Measurements from ENCODE around the gene NDUFB6.

DNA sequence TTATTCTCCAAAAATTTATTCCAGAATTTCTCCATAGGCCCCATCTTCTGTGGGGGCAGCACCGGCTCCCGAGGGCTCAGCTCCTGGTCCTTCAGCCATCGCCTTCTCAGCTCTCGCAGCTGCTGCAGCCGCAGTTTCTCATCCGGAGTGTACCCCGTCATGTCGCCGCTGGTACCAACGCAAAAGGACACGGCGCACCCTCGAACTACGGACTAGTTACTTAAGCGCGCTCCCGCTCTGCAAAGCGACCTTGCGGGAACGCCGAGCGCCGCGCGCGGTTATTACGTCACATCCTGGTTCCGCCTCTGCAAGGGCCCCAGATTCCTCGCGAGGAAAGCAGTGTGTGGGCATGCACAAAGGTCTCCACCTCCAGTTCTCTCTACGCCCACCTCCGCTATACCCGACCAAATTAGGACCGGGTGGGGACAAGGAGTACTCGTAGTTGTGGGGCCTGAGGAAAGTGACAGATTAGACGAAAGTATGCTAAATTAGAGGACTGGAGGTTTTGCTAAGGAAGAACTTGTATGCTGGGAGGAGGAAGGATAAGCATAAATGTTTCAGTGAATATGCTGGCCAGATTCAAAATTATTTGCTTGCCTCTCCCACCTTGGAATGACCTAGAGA, at the start of gene NDUFB6:
- TF ChIP-seq CBX8 (IDR thresholded peaks at IDR 0.05) (no peak), MAFK (IDR thresholded peaks at IDR 0.05; ENCODE audit: partially characterized antibody) (no peak)
- TF ChIP-seq, protein P1, sequence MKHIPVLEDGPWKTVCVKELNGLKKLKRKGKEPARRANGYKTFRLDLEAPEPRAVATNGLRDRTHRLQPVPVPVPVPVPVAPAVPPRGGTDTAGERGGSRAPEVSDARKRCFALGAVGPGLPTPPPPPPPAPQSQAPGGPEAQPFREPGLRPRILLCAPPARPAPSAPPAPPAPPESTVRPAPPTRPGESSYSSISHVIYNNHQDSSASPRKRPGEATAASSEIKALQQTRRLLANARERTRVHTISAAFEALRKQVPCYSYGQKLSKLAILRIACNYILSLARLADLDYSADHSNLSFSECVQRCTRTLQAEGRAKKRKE (CRISPR knock-in tag; IDR thresholded peaks at IDR 0.05; ENCODE audit: low read depth): no peak

Measured in A549 (cell line).